Nephron progenitor cell (in vitro differentiated cells): ENCODE measurements around the gene ABHD12.
A peak's percentile ranks its signal among the peaks of the same experiment; 100 is the strongest.
"Not testable (repeated sequence)": the region's sequence is repeated elsewhere in the genome, so short reads cannot be mapped to it uniquely, and the experiment has no call there.

Experiments
- DNase-seq: peaks from one replicate; pipeline ENCODE4 v3.0.0; 2021
- H3K27ac Mint-ChIP-seq: 2 replicates; pipeline ENCODE4 v1.8.0; 2021; ENCODE audit warnings: mild to moderate bottlenecking, moderate library complexity, mixed read lengths
- H3K27me3 Mint-ChIP-seq: 2 replicates; pipeline ENCODE4 v1.8.0; 2021; ENCODE audit warnings: mild to moderate bottlenecking, low read depth, mixed read lengths; ENCODE audit not compliant: poor library complexity
- H3K36me3 Mint-ChIP-seq: 2 replicates; pipeline ENCODE4 v1.8.0; 2021; ENCODE audit warnings: low read depth, mixed read lengths
- H3K4me1 Mint-ChIP-seq: 2 replicates; pipeline ENCODE4 v1.8.0; 2021; ENCODE audit warnings: mixed read lengths
- H3K4me3 Mint-ChIP-seq: 2 replicates; pipeline ENCODE4 v1.8.0; 2021; ENCODE audit warnings: mild to moderate bottlenecking, moderate library complexity, mixed read lengths
- H3K9me3 Mint-ChIP-seq: 2 replicates; pipeline ENCODE4 v1.8.0; 2021; ENCODE audit warnings: mild to moderate bottlenecking, moderate library complexity, mixed read lengths
- CTCF ChIP-seq: fragments of 200-600 bp; sonication (generic); IDR thresholded peaks from 2 replicates; pipeline ENCODE4 v1.5.0; 2021; ENCODE audit warnings: antibody characterized with exemption

ABHD12 gene

GRCh38 chr20:25402583-25402982 lies 11.9 kb upstream of the ABHD12 start:
- Mint-ChIP-seq H3K4me3 (no peak overlapping the region), H3K4me1 (peaks cover 34% of the 10 kb centered on the region), H3K36me3 (peaks cover 12% of the 10 kb centered on the region), H3K27me3 (peaks cover 9% of the 10 kb centered on the region), H3K9me3 (peaks cover 69% of the 10 kb centered on the region), H3K27ac (no peak overlapping the region)
- no peak for DNase-seq
- TF ChIP-seq CTCF = no peak

GRCh38 chr20:25400291-25400732 lies 9.7 kb upstream of the ABHD12 start:
- H3K4me3 Mint-ChIP-seq, DNase-seq, H3K27ac Mint-ChIP-seq, H3K27me3 Mint-ChIP-seq: not testable (repeated sequence)
- Mint-ChIP-seq H3K9me3 (peaks cover 54% of the 10 kb centered on the region), H3K4me1 (peaks cover 50% of the 10 kb centered on the region), H3K36me3 (peaks cover 12% of the 10 kb centered on the region)

GRCh38 chr20:25399037-25399430 lies 8.4 kb upstream of the ABHD12 start:
- Mint-ChIP-seq H3K4me3 (no peak overlapping the region), H3K27ac (peak overlapping the region; percentile 65), H3K9me3 (peaks cover 44% of the 10 kb centered on the region), H3K4me1 (peaks cover 62% of the 10 kb centered on the region), H3K27me3 (peaks cover 7% of the 10 kb centered on the region), H3K36me3 (peaks cover 12% of the 10 kb centered on the region)
- peak; percentile 13 for TF ChIP-seq CTCF
- no peak for DNase-seq

GRCh38 chr20:25398376-25399036 lies 7.9 kb upstream of the ABHD12 start:
- peaks cover 17% of the 10 kb centered on the region for H3K36me3 Mint-ChIP-seq
- TF ChIP-seq CTCF = no peak
- H3K4me1 Mint-ChIP-seq = peaks cover 68% of the 10 kb centered on the region
- no peak overlapping the region for H3K4me3 Mint-ChIP-seq
- DNase-seq = peak; percentile 20
- H3K27me3 Mint-ChIP-seq = peaks cover 7% of the 10 kb centered on the region
- peak overlapping the region; percentile 65 for H3K27ac Mint-ChIP-seq
- peaks cover 44% of the 10 kb centered on the region for H3K9me3 Mint-ChIP-seq

GRCh38 chr20:25397821-25398220 lies 7.2 kb upstream of the ABHD12 start:
- no peak for TF ChIP-seq CTCF
- H3K36me3 Mint-ChIP-seq = peaks cover 13% of the 10 kb centered on the region
- peaks cover 7% of the 10 kb centered on the region for H3K27me3 Mint-ChIP-seq
- DNase-seq = no peak
- peak overlapping the region; percentile 65 for H3K27ac Mint-ChIP-seq
- peak overlapping the region; percentile 13 for H3K4me3 Mint-ChIP-seq
- peaks cover 38% of the 10 kb centered on the region for H3K9me3 Mint-ChIP-seq
- peaks cover 69% of the 10 kb centered on the region for H3K4me1 Mint-ChIP-seq

- Mint-ChIP-seq H3K9me3 (peaks cover 32% of the 10 kb centered on the region), H3K4me3 (peak overlapping the region; percentile 30), H3K4me1 (peaks cover 69% of the 10 kb centered on the region), H3K27me3 (peaks cover 4% of the 10 kb centered on the region), H3K36me3 (peaks cover 7% of the 10 kb centered on the region), H3K27ac (peak overlapping the region; percentile 99)
- DNase-seq = no peak
- TF ChIP-seq CTCF = no peak
Measured at GRCh38 chr20:25397096-25397495, 6.5 kb upstream of the ABHD12 start.
